Tibial nerve (tissue), 4 donors: Measurements from ENCODE around the gene RELA.
A peak's percentile ranks its signal among the peaks of the same experiment; 100 is the strongest.

Source experiments
- CTCF ChIP-seq, 5 experiments: fragments of 200-600 bp in 3 of 5; fragments of 450-650 bp in 2 of 5; sonication (generic) in 3 of 5; IDR thresholded peaks; one replicate each; pipeline ENCODE4 v1.5.1; 2016 to 2019; ENCODE audit warnings: antibody characterized with exemption in 5 of 5, mild to moderate bottlenecking in 3 of 5, moderate library complexity in 2 of 5
- EP300 ChIP-seq, 2 donors: sonication (generic); formaldehyde crosslinking; IDR thresholded peaks; one replicate each; pipeline ENCODE4 v1.6.1; 2017; ENCODE audit warnings: antibody characterized with exemption in 2 of 2, mild to moderate bottlenecking in 1 of 2
- POLR2A ChIP-seq, 2 donors: fragments of 450-650 bp; IDR thresholded peaks; one replicate each; pipeline ENCODE4 v1.6.1; 2017; ENCODE audit warnings: antibody characterized with exemption in 2 of 2, mild to moderate bottlenecking in 2 of 2, moderate library complexity in 2 of 2

- peak in 1 of 5 experiments; percentile 11 for TF ChIP-seq CTCF (IDR thresholded peaks at IDR 0.05)
- TF ChIP-seq POLR2A (IDR thresholded peaks at IDR 0.05): no peak
- no peak for TF ChIP-seq EP300 (IDR thresholded peaks at IDR 0.05)
Measured at GRCh38 chr11:65646288-65646957, 16.3 kb downstream of the RELA start.
